Fibroblast of the conjunctiva (primary cell): Measurements from ENCODE around the gene DOCK3.
"Not testable (repeated sequence)": the region's sequence is repeated elsewhere in the genome, so short reads cannot be mapped to it uniquely, and the experiment has no call there.

Experiments used
- DNase-seq: peaks from one replicate; pipeline ENCODE4 v3.0.0-alpha.2; 2010; ENCODE audit warnings: low read depth

DOCK3 gene

GRCh38 chr3:51361746-51362145, 687.0 kb downstream of the DOCK3 start:
- no peak for DNase-seq

GRCh38 chr3:51362476-51362875, 687.7 kb downstream of the DOCK3 start:
- DNase-seq: no peak

DNA sequence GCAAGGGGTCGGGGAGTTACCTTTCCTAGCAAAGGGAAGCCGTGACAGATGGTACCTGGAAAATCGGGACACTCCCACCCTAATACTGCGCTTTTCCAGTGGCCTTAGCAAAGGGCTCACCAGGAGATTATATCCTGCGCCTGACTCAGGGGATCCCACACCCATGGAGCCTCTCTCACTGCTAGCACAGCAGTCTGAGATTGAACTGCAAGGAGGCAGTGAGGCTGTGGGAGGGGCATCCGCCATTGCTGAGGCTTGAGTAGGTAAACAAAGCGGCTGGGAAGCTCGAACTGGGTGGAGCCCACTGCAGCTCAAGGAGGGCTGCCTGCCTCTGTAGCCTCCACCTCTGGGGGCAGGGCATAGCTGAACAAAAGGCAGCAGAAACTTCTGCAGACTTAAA, 693.5 kb downstream of the DOCK3 start:
- DNase-seq: not testable (repeated sequence)

- peak; percentile 71 for DNase-seq
These were observed 697.3 kb downstream of the DOCK3 start for GRCh38 chr3:51371943-51372557.

DNA sequence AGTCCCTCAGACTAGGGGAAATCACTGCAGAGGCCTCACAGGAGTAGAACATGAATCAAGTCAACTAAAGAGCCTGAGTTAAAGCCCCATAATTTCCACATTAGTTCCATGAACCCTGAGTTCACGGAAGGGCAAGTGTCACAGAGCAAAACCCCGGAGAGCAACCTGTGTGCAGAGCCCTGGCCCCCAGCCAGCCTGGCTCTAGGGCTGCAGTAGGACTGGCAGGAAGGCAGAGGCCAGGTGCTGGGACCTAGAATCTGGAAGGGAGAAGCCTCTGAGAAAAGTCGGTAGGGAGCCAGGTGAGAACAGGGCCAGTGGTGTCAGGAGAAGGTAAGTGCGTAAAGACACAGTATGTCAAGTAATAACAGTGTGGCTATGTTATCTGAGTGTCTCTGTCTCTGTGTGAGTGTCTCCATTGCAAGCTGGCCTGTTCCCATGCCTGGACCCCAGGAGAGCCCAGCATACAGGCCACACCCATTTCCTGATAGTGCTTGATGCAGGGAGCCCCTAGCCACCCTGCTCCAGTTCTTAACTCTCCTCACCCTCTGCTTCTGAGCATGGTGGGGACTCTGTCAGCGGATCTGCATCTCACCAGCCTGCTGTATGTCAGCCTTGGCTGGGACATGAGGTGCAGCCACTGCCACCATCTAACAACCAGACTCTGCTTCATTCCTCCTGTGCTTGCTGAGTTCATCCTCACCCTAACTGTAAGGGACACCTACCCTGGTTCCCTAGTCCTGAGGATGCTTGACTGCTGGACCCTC, 699.1 kb downstream of the DOCK3 start:
- no peak for DNase-seq

- no peak for DNase-seq
These were observed 699.7 kb downstream of the DOCK3 start for GRCh38 chr3:51374456-51374855.

GRCh38 chr3:51375136-51375535, 700.4 kb downstream of the DOCK3 start:
- DNase-seq: no peak

DNA sequence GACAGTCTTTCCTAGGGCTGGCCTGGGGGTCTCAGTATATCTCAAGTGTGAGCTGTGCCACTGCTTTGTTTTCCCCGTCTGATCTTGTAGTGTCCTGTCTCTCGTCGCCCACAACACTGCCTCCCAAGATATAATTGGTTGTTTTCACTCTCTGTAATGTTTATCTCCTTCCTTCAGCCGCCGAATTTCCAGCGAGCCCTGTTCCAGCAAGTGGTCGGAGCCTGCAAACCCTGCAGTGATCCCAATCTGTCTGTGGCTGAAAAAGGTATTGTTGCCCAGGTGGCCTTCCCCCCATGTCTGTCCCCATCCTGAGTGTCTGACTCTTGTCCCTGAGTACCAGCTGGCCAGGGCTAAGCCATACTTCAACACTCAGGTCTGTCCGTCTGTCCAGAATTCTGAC, 700.8 kb downstream of the DOCK3 start:
- DNase-seq: no peak

- DNase-seq: no peak
These were observed 703.3 kb downstream of the DOCK3 start for GRCh38 chr3:51378065-51378464.

DNA sequence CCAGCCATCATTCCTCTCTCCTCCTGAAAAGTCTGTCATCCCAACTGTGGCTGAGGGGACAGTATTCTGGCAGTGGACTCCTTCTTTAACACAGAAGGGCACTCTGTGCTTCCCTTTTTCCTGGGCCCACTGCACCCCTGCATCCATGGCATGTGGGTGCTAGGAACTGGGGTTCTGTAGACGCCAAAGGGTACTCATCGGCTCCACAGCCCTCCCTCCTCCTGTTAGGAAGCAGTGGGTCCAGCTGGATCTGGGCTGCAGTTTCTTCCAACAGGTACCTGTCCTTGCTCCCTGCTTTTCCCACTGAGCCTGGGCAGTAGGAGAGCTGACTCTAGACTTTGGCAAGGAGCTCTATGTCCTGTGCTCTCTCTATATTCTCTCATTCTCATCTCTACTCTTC, 704.0 kb downstream of the DOCK3 start:
- no peak for DNase-seq

GRCh38 chr3:51379301-51379700, 704.6 kb downstream of the DOCK3 start:
- no peak for DNase-seq

- DNase-seq: no peak
These were observed 705.2 kb downstream of the DOCK3 start for GRCh38 chr3:51379746-51380455.

- DNase-seq: no peak
These were observed 706.0 kb downstream of the DOCK3 start for GRCh38 chr3:51380601-51381332.

- no peak for DNase-seq
These were observed 706.6 kb downstream of the DOCK3 start for GRCh38 chr3:51381333-51381705.

- no peak for DNase-seq
These were observed 707.5 kb downstream of the DOCK3 start for GRCh38 chr3:51382076-51382745.

DNA sequence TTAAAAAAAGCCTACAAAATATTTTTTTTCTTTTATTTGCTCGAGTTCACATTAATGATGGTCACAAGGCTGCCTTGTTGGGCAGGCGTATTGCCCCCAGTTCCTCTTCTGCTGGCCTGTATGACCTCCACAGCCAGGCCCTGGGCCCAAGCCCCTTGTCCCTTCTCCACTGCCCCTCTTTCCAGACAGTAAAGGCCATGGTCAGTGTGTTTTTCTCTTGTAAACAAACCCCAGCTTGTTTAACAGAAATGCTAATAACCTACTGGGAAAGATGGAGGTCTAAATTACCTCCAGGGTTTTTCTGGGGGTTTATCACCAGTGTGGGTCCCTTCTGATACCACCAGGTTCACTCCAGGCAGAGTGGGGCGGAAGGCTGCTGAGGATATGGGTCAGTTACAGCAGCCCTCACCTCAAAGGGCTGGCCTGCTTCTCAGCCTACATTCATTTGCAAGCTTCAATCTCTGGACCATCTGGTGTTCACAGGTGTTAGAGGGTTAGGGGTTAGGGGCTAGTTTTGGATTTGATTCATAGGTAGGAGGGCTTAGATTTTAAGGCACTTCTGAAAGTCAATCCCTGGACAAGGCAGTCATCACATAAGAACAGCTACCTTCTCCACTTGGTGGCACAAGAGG, 708.3 kb downstream of the DOCK3 start:
- no peak for DNase-seq

DNA sequence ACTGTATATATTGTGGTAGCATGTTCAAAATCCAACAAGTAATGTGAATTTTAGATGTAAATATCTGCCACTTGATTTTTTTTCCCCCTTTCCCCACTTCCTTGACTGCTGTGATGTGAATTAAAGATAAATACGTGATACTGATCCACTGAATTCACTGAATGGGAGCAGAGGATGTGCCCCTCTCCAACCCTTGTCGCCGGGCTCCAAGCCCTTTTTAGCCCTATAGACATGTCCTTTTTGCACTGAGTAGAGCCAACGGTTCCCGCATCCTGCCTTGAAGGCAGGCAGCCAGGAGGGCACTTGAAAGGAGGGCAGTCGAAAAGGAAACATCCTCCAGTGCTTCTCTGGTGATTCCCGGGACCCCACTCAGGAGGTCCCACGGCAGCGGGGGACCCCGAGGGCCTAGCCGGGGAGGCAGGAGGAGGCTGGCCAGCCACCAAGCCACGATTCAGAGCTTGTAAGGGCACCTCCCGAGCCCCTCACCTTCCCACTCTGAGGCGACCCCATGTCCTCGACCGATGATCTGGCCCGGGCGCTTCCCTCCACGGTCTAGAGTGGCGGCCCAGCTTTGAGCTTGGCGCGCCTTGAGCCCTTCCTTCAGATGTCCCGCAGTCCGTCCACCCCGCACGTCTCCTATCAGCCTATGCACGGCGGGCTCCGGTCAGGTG, 709.5 kb downstream of the DOCK3 start:
- DNase-seq: no peak

- DNase-seq: peak; percentile 94
These were observed 710.2 kb downstream of the DOCK3 start, which contains the start of gene MANF for GRCh38 chr3:51384726-51385473. TSS of gene MANF (plus strand) at chr3:51385291. CDS start at chr3:51385343, 52 bp downstream.

- no peak for DNase-seq
These were observed 710.9 kb downstream of the DOCK3 start for GRCh38 chr3:51385621-51386091.
